PC-3 (cell line): ENCODE measurements around the gene NEU3.

Experiments
- EZH2 ChIP-seq: fragments of 300-600 bp; sonication (generic); IDR thresholded peaks from one replicate; pipeline ENCODE4 v1.6.1; 2017; ENCODE audit warnings: antibody characterized with exemption, mild to moderate bottlenecking, low read length; ENCODE audit not compliant: unreplicated experiment
- EZH2phosphoT487 ChIP-seq: fragments of 300-600 bp; sonication (generic); IDR thresholded peaks from 2 replicates; pipeline ENCODE4 v1.6.1; 2018; ENCODE audit warnings: mild to moderate bottlenecking, antibody characterized with exemption, low read length, borderline replicate concordance
- TF ChIP-seq, protein P1 (sequence below): fragments of 300-600 bp; sonication (generic); conservative IDR thresholded peaks from 2 replicates; pipeline ENCODE4 v1.5.1; 2017; ENCODE audit warnings: antibody characterized with exemption, low read depth, mild to moderate bottlenecking, low read length

DNA sequence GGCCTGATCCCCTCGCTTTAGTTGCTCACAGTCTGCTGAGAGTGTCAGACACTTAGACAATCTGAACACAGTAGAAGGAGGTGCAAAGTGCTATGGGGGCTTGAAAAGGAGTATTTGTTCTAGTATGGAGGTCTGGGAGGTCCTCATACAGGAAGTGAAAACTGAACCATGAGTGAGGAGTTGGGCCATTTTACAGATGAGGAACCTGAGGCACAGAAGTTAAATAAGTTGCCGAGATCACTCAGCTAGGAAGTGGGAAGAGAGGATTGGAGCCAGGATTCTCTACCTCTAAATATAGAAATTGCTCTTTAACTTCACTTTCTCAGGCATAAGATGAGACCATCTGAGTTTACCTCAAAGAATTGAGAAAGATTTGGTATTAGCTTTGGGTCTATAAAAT is 4.0 kb upstream of the NEU3 start:
- TF ChIP-seq, protein P1, sequence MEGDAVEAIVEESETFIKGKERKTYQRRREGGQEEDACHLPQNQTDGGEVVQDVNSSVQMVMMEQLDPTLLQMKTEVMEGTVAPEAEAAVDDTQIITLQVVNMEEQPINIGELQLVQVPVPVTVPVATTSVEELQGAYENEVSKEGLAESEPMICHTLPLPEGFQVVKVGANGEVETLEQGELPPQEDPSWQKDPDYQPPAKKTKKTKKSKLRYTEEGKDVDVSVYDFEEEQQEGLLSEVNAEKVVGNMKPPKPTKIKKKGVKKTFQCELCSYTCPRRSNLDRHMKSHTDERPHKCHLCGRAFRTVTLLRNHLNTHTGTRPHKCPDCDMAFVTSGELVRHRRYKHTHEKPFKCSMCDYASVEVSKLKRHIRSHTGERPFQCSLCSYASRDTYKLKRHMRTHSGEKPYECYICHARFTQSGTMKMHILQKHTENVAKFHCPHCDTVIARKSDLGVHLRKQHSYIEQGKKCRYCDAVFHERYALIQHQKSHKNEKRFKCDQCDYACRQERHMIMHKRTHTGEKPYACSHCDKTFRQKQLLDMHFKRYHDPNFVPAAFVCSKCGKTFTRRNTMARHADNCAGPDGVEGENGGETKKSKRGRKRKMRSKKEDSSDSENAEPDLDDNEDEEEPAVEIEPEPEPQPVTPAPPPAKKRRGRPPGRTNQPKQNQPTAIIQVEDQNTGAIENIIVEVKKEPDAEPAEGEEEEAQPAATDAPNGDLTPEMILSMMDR, result no peak
- TF ChIP-seq EZH2phosphoT487 (no peak), EZH2 (no peak)
